Loucy (cell line): ENCODE results near the gene SGMS2.

ENCODE experiments used
- H2AFZ ChIP-seq: fragments of 200-600 bp; sonication (generic); 2 replicates; pipeline ENCODE4 v1.6.0; 2016; ENCODE audit warnings: antibody characterized with exemption, mild to moderate bottlenecking, low read length, moderate library complexity
- H3F3A ChIP-seq: fragments of 200-600 bp; 2 replicates; pipeline ENCODE4 v1.6.0; 2016; ENCODE audit warnings: antibody characterized with exemption, low read depth, mild to moderate bottlenecking
- H3K27me3 ChIP-seq: fragments of 200-600 bp; sonication (generic); 2 replicates; pipeline ENCODE4 v1.6.1; 2014; ENCODE audit warnings: low read length, mild to moderate bottlenecking; ENCODE audit not compliant: insufficient read depth, poor library complexity, severe bottlenecking
- H3K36me3 ChIP-seq: fragments of 200-600 bp; sonication (generic); 2 replicates; pipeline ENCODE4 v1.6.1; 2016; ENCODE audit warnings: low read length; ENCODE audit not compliant: insufficient read depth
- H3K4me1 ChIP-seq: fragments of 200-600 bp; sonication (generic); 2 replicates; pipeline ENCODE4 v1.5.1; 2014; ENCODE audit warnings: low read length, mild to moderate bottlenecking; ENCODE audit not compliant: insufficient read depth, poor library complexity, severe bottlenecking
- H3K4me2 ChIP-seq: fragments of 200-600 bp; sonication (generic); 2 replicates; pipeline ENCODE4 v1.6.0; 2014; ENCODE audit warnings: antibody characterized with exemption, low read length, low read depth, mild to moderate bottlenecking; ENCODE audit not compliant: poor library complexity, severe bottlenecking
- H3K4me3 ChIP-seq: fragments of 200-600 bp; sonication (generic); 2 replicates; pipeline ENCODE4 v1.5.1; 2014; ENCODE audit warnings: low read length, mild to moderate bottlenecking, mixed read lengths; ENCODE audit not compliant: poor library complexity, severe bottlenecking
- H3K79me2 ChIP-seq: fragments of 200-600 bp; sonication (generic); 2 replicates; pipeline ENCODE4 v1.6.1; 2014; ENCODE audit warnings: low read length; ENCODE audit not compliant: insufficient read depth
- H3K9ac ChIP-seq: fragments of 200-600 bp; sonication (generic); 2 replicates; pipeline ENCODE4 v1.6.0; 2014; ENCODE audit warnings: mild to moderate bottlenecking, low read depth, low read length, moderate library complexity; ENCODE audit not compliant: poor library complexity, severe bottlenecking
- H3K9me2 ChIP-seq: fragments of 200-600 bp; sonication (generic); replicated peaks from 2 replicates; pipeline ENCODE4 v1.6.1; 2016; ENCODE audit warnings: low read depth, low read length, mixed read lengths
- H3K9me3 ChIP-seq: fragments of 200-600 bp; sonication (generic); 2 replicates; pipeline ENCODE4 v1.6.1; 2014; ENCODE audit warnings: mild to moderate bottlenecking, antibody characterized with exemption, low read length, low read depth; ENCODE audit not compliant: insufficient read depth
- H4K20me1 ChIP-seq: fragments of 200-600 bp; sonication (generic); 2 replicates; pipeline ENCODE4 v1.6.0; 2014; ENCODE audit warnings: antibody characterized with exemption, low read length, mild to moderate bottlenecking; ENCODE audit not compliant: insufficient read depth, poor library complexity, severe bottlenecking
- CTCF ChIP-seq: fragments of 200-600 bp; sonication (generic); conservative IDR thresholded peaks from 2 replicates; pipeline ENCODE4 v1.5.1; 2014; ENCODE audit warnings: mild to moderate bottlenecking, antibody characterized with exemption, low read length
- EZH2phosphoT487 ChIP-seq: fragments of 200-600 bp; IDR thresholded peaks from 2 replicates; pipeline ENCODE4 v1.6.1; 2018; ENCODE audit warnings: antibody characterized with exemption, mild to moderate bottlenecking, moderate library complexity, borderline replicate concordance

Gene SGMS2

GRCh38 chr4:107906458-107907100 is 81.8 kb downstream of the SGMS2 start:
- no peaks in the 10 kb centered on the region for H3K36me3 ChIP-seq
- H2AFZ ChIP-seq = no peak overlapping the region
- no peaks in the 10 kb centered on the region for H3K79me2 ChIP-seq
- no peak overlapping the region for H3K9ac ChIP-seq
- no peaks in the 10 kb centered on the region for H3K4me1 ChIP-seq
- no peaks in the 10 kb centered on the region for H4K20me1 ChIP-seq
- no peaks in the 10 kb centered on the region for H3F3A ChIP-seq
- no peaks in the 10 kb centered on the region for H3K27me3 ChIP-seq
- H3K4me2 ChIP-seq = no peak overlapping the region
- no peak for TF ChIP-seq EZH2phosphoT487
- no peak for TF ChIP-seq CTCF
- no peaks in the 10 kb centered on the region for H3K9me2 ChIP-seq
- H3K9me3 ChIP-seq = no peaks in the 10 kb centered on the region
- no peak overlapping the region for H3K4me3 ChIP-seq

- no peaks in the 10 kb centered on the region for H3K36me3 ChIP-seq
- H3K9ac ChIP-seq = no peak overlapping the region
- H3K4me2 ChIP-seq = no peak overlapping the region
- H3K9me3 ChIP-seq = no peaks in the 10 kb centered on the region
- H4K20me1 ChIP-seq = no peaks in the 10 kb centered on the region
- H3K9me2 ChIP-seq = no peaks in the 10 kb centered on the region
- H3K79me2 ChIP-seq = no peaks in the 10 kb centered on the region
- no peak overlapping the region for H2AFZ ChIP-seq
- TF ChIP-seq CTCF (no peak), EZH2phosphoT487 (no peak)
- no peaks in the 10 kb centered on the region for H3K27me3 ChIP-seq
- no peaks in the 10 kb centered on the region for H3F3A ChIP-seq
- no peak overlapping the region for H3K4me3 ChIP-seq
- H3K4me1 ChIP-seq = no peaks in the 10 kb centered on the region
These were observed 83.6 kb downstream of the SGMS2 start for GRCh38 chr4:107908377-107908776.

GRCh38 chr4:107913283-107913899 is 88.7 kb downstream of the SGMS2 start:
- no peaks in the 10 kb centered on the region for H3K79me2 ChIP-seq
- no peaks in the 10 kb centered on the region for H4K20me1 ChIP-seq
- no peaks in the 10 kb centered on the region for H3F3A ChIP-seq
- no peak for TF ChIP-seq EZH2phosphoT487
- peak; percentile 89 for TF ChIP-seq CTCF
- no peak overlapping the region for H3K4me3 ChIP-seq
- H3K4me1 ChIP-seq = no peaks in the 10 kb centered on the region
- no peak overlapping the region for H3K4me2 ChIP-seq
- H3K36me3 ChIP-seq = no peaks in the 10 kb centered on the region
- peak overlapping the region; percentile 48 for H2AFZ ChIP-seq
- no peaks in the 10 kb centered on the region for H3K9me2 ChIP-seq
- no peak overlapping the region for H3K9ac ChIP-seq
- H3K27me3 ChIP-seq = no peaks in the 10 kb centered on the region
- no peaks in the 10 kb centered on the region for H3K9me3 ChIP-seq
